CD14-positive monocyte (primary cell): ENCODE results near the gene ZNF398. TPM values are rescaled to one million over a fixed set of nuclear protein-coding genes. Genes with fewer than 3 reads are reported as not detected.

Experiments
- DNase-seq, 3 donors: peaks; one replicate each; pipeline ENCODE4 v3.0.0-alpha.2; 2011 to 2022
- H2AFZ ChIP-seq: 2 replicates; pipeline ENCODE4 v1.6.0; 2012; ENCODE audit warnings: mild to moderate bottlenecking, low read depth, low read length, inconsistent platforms; ENCODE audit not compliant: insufficient read depth, poor library complexity, severe bottlenecking
- H3K27ac ChIP-seq, 2 donors: 1 replicate in 1 of 2; 2 replicates in 1 of 2; pipeline ENCODE4 v1.5.1; 2012 to 2013; ENCODE audit warnings: low read length in 2 of 2, control low read depth in 1 of 2, inconsistent platforms in 1 of 2, low read depth in 1 of 2, mild to moderate bottlenecking in 1 of 2
- H3K27me3 ChIP-seq, 2 donors: one replicate each; pipeline versions ENCODE4 v1.6.0 to v1.6.1; 2011 to 2013; ENCODE audit warnings: low read length in 2 of 2; ENCODE audit not compliant: control insufficient read depth in 2 of 2, insufficient read depth in 2 of 2
- H3K36me3 ChIP-seq, 2 donors: replicated peaks in 1 of 2; 1 replicate in 1 of 2; 2 replicates in 1 of 2; pipeline versions ENCODE4 v1.5.1 to v1.6.1; 2012 to 2013; ENCODE audit warnings: low read length in 2 of 2, control low read depth in 1 of 2, inconsistent platforms in 1 of 2, mild to moderate bottlenecking in 1 of 2; ENCODE audit not compliant: insufficient read depth in 2 of 2, control insufficient read depth in 1 of 2
- H3K4me1 ChIP-seq, 2 donors: 1 replicate in 1 of 2; 2 replicates in 1 of 2; pipeline versions ENCODE4 v1.5.1 to v1.6.1; 2012 to 2013; ENCODE audit warnings: low read length in 2 of 2, control low read depth in 1 of 2, inconsistent platforms in 1 of 2, mild to moderate bottlenecking in 1 of 2, moderate library complexity in 1 of 2; ENCODE audit not compliant: insufficient read depth in 2 of 2, control insufficient read depth in 1 of 2
- H3K4me2 ChIP-seq: replicated peaks from 2 replicates; pipeline ENCODE3; 2012; ENCODE audit warnings: low read length, moderate library complexity, mild to moderate bottlenecking; ENCODE audit not compliant: poor library complexity, severe bottlenecking; ENCODE audit errors: extremely low read depth
- H3K4me3 ChIP-seq, 3 experiments: fragments of 200-600 bp in 1 of 3; sonication (generic) in 1 of 3; replicated peaks in 1 of 3; 1 replicate in 2 of 3; 2 replicates in 1 of 3; pipeline ENCODE4 v1.5.1; 2011 to 2013; ENCODE audit warnings: low read length in 3 of 3, mild to moderate bottlenecking in 3 of 3, control low read depth in 2 of 3, low read depth in 2 of 3, inconsistent platforms in 1 of 3, moderate library complexity in 1 of 3
- H3K79me2 ChIP-seq: 2 replicates; pipeline ENCODE4 v1.6.0; 2012; ENCODE audit warnings: mild to moderate bottlenecking, control low read depth, inconsistent platforms, low read length, moderate library complexity; ENCODE audit not compliant: insufficient read depth
- H3K9ac ChIP-seq: 2 replicates; pipeline ENCODE4 v1.6.0; 2017; ENCODE audit warnings: low read length, mild to moderate bottlenecking; ENCODE audit not compliant: insufficient read depth, poor library complexity, severe bottlenecking
- H3K9me3 ChIP-seq, 2 donors: replicated peaks in 1 of 2; 1 replicate in 1 of 2; 2 replicates in 1 of 2; pipeline versions ENCODE4 v1.5.1 to v1.6.1; 2012 to 2013; ENCODE audit warnings: low read length in 2 of 2, control low read depth in 1 of 2; ENCODE audit not compliant: control insufficient read depth in 1 of 2, insufficient read depth in 1 of 2
- H4K20me1 ChIP-seq: 2 replicates; pipeline ENCODE4 v1.6.0; 2012; ENCODE audit warnings: mild to moderate bottlenecking, low read length, control low read depth, moderate library complexity; ENCODE audit not compliant: insufficient read depth
- H3K27ac Mint-ChIP-seq, 7 donors: one replicate each; pipeline ENCODE4 v1.8.0; 2020; ENCODE audit warnings: mild to moderate bottlenecking in 7 of 7, mixed read lengths in 7 of 7, moderate library complexity in 6 of 7, inconsistent platforms in 2 of 7
- H3K27me3 Mint-ChIP-seq, 3 donors: one replicate each; pipeline ENCODE4 v1.8.0; 2021 to 2022; ENCODE audit warnings: low read depth in 3 of 3, mild to moderate bottlenecking in 3 of 3, mixed read lengths in 3 of 3, moderate library complexity in 3 of 3, inconsistent platforms in 1 of 3
- H3K36me3 Mint-ChIP-seq, 2 donors: one replicate each; pipeline ENCODE4 v1.8.0; 2020; ENCODE audit warnings: mixed read lengths in 2 of 2, inconsistent platforms in 1 of 2, mild to moderate bottlenecking in 1 of 2
- H3K4me1 Mint-ChIP-seq: one replicate; pipeline ENCODE4 v1.8.0; 2020; ENCODE audit warnings: mild to moderate bottlenecking, mixed read lengths
- H3K4me3 Mint-ChIP-seq, 2 donors: one replicate each; pipeline ENCODE4 v1.8.0; 2020; ENCODE audit warnings: mild to moderate bottlenecking in 2 of 2, mixed read lengths in 2 of 2, moderate library complexity in 1 of 2
- H3K9me3 Mint-ChIP-seq, 7 donors: one replicate each; pipeline ENCODE4 v1.8.0; 2020 to 2022; ENCODE audit warnings: mixed read lengths in 7 of 7, mild to moderate bottlenecking in 6 of 7, moderate library complexity in 6 of 7, inconsistent platforms in 2 of 7
- CTCF ChIP-seq: fragments of 200-600 bp; IDR thresholded peaks from one replicate; pipeline ENCODE4 v1.8.0; 2022; ENCODE audit warnings: antibody characterized with exemption, mild to moderate bottlenecking
- WGBS: methylation state at CpG from one replicate; pipeline ENCODE4 v1.1.5; 2013; ENCODE audit warnings: missing lambda C conversion rate; ENCODE audit not compliant: insufficient coverage; 5-methylcytosine and 5-hydroxymethylcytosine counted together
- intact Hi-C, 2 donors: fragments of 100-400 bp; cut with micrococcal nuclease; formaldehyde crosslinking; loops; one replicate each; pipeline versions ENCODE4 v1.15.0 to v1.15.1; 2023
- polyA plus RNA-seq, 3 donors: library from polyadenylated mRNA; depleted of rRNA in 1 of 3; unstranded in 2 of 3; stranded (reverse) in 1 of 3; fragments of 300-500 nt in 2 of 3; fragments of >200 nt in 1 of 3; fragmentation: Illumina TruSeq in 2 of 3; gene quantifications; 1 replicate in 2 of 3; 2 replicates in 1 of 3; pipeline ENCODE4 v1.2.3, GENCODE V29; 2012 to 2021

ZNF398 gene
- polyA plus RNA-seq, 3 donors = 3.0 to 3.7 (median 3.1) TPM

DNA sequence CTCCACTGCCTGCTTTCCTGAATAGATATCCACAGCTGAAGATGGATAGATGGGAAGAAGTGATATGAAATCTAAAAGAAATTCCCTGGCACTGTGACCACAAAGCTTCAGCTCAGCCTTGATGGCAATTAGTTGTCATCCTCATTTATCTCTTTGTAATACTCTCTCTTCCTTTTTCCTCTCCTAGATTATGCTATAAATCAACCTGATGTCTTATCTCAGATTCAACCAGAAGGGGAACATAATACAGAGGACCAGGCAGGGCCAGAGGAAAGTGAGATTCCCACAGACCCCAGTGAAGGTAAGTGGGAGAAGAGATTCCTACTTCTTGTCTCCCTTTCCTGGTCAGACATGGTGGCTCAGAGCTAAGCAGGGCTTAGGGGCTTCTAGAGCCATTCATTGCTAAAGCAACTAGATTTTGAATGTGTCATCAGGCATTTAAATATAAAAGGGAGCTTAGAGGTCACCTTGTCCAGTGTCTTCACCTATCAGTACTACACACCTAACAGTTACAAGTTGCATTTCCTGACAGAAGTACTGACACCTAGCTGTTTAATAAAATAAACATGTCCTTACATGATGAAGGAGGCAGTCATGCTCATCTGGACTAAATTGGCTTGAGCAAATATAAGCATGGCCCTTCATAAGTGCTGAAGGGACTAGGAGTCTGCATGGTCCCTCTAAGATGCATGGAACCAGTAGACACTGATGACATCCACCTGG lies 19.5 kb downstream of the ZNF398 start:
- H3K36me3 Mint-ChIP-seq = peaks cover 57 to 93% of the 10 kb centered on the region in 2 donors
- Histone ChIP-seq H2AFZ (no peak overlapping the region), H3K9me3 (no peaks in the 10 kb centered on the region), H3K9ac (no peak overlapping the region), H3K27ac (no peak overlapping the region), H3K4me1 (no peaks in the 10 kb centered on the region), H3K36me3 (peaks cover 49 to 86% of the 10 kb centered on the region in 2 donors), H3K79me2 (no peaks in the 10 kb centered on the region), H3K4me3 (no peak overlapping the region), H4K20me1 (no peaks in the 10 kb centered on the region), H3K27me3 (no peaks in the 10 kb centered on the region), H3K4me2 (no peak overlapping the region)
- no peaks in the 10 kb centered on the region for H3K27me3 Mint-ChIP-seq
- no peak for DNase-seq
- intact Hi-C loops = no loop called here
- no peaks in the 10 kb centered on the region for H3K9me3 Mint-ChIP-seq
- H3K27ac Mint-ChIP-seq = no peak overlapping the region
- no peak for TF ChIP-seq CTCF
- no peaks in the 10 kb centered on the region for H3K4me1 Mint-ChIP-seq
- no peak overlapping the region for H3K4me3 Mint-ChIP-seq

GRCh38 chr7:149171892-149172533 lies 24.8 kb downstream of the ZNF398 start:
- no peaks in the 10 kb centered on the region for H3K9me3 Mint-ChIP-seq
- no peaks in the 10 kb centered on the region for H3K27me3 ChIP-seq
- WGBS = 88% methylated on average over 2 of the region's 9 CpGs
- intact Hi-C loops = no loop called here
- H4K20me1 ChIP-seq = no peaks in the 10 kb centered on the region
- H3K27ac Mint-ChIP-seq = no peak overlapping the region
- H3K36me3 Mint-ChIP-seq = peaks cover 52 to 85% of the 10 kb centered on the region in 2 donors
- no peaks in the 10 kb centered on the region for H3K4me1 Mint-ChIP-seq
- no peak for DNase-seq
- no peak overlapping the region for H3K4me3 Mint-ChIP-seq
- no peak overlapping the region for H3K4me3 ChIP-seq
- H3K9me3 ChIP-seq = no peaks in the 10 kb centered on the region
- no peak overlapping the region for H3K9ac ChIP-seq
- no peaks in the 10 kb centered on the region for H3K4me1 ChIP-seq
- TF ChIP-seq CTCF = no peak
- H3K27me3 Mint-ChIP-seq = no peaks in the 10 kb centered on the region
- peaks cover 52 to 92% of the 10 kb centered on the region in 2 donors for H3K36me3 ChIP-seq
- no peak overlapping the region for H3K27ac ChIP-seq
- no peak overlapping the region for H3K4me2 ChIP-seq
- H2AFZ ChIP-seq = no peak overlapping the region
- no peaks in the 10 kb centered on the region for H3K79me2 ChIP-seq
